PC-9 (cell line): Measurements from ENCODE around the gene GULP1.

Experiments
- EZH2 ChIP-seq: fragments of 200-600 bp; sonication (generic); IDR thresholded peaks from 2 replicates; pipeline ENCODE4 v1.8.0; 2017; ENCODE audit warnings: antibody characterized with exemption, low read depth
- TF ChIP-seq, protein P1 (sequence below): fragments of 200-600 bp; sonication (generic); conservative IDR thresholded peaks from 2 replicates; pipeline ENCODE4 v1.6.1; 2017; ENCODE audit warnings: mixed run types, antibody characterized with exemption, mild to moderate bottlenecking, moderate library complexity

DNA sequence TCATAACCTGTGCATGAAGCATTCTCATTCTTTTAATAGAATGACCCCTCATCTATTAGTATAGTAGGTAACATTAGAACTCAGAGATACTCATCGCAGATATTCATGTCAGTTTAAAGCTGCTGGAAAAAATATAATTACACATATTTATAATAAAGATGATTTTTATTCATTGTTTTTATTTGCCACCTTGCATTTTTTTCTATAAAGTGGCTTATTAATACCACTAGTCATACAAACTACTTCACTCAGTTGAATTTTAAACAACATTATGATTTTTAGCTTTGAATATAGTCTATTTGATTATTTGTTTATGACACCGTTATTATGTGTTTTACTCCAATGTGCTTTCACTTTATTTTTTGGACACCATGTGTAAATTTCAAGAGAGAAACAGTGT lies 23.9 kb upstream of the GULP1 start:
- TF ChIP-seq, protein P1, sequence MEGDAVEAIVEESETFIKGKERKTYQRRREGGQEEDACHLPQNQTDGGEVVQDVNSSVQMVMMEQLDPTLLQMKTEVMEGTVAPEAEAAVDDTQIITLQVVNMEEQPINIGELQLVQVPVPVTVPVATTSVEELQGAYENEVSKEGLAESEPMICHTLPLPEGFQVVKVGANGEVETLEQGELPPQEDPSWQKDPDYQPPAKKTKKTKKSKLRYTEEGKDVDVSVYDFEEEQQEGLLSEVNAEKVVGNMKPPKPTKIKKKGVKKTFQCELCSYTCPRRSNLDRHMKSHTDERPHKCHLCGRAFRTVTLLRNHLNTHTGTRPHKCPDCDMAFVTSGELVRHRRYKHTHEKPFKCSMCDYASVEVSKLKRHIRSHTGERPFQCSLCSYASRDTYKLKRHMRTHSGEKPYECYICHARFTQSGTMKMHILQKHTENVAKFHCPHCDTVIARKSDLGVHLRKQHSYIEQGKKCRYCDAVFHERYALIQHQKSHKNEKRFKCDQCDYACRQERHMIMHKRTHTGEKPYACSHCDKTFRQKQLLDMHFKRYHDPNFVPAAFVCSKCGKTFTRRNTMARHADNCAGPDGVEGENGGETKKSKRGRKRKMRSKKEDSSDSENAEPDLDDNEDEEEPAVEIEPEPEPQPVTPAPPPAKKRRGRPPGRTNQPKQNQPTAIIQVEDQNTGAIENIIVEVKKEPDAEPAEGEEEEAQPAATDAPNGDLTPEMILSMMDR: no peak
- TF ChIP-seq EZH2: no peak
